NCI-H2171 (cell line): ENCODE data around the gene RIMS4.

ENCODE experiments used
- DNase-seq: peaks from one replicate; lab custom pipeline; 2025; lab: John Stamatoyannopoulos, UW

RIMS4 gene

GRCh38 chr20:44810391-44811149, at the start of gene RIMS4:
Gene RIMS4 (minus strand): TSS chr20:44810546. CDS start chr20:44810271, 275 bp downstream.
- DNase-seq, result peak; percentile 60

- DNase-seq, result no peak
These were observed 48.4 kb upstream of the RIMS4 start for GRCh38 chr20:44858606-44859360.

- no peak for DNase-seq
These were observed 46.6 kb upstream of the RIMS4 start for GRCh38 chr20:44856856-44857448.

- DNase-seq, result no peak
These were observed 46.1 kb upstream of the RIMS4 start for GRCh38 chr20:44856442-44856841.

GRCh38 chr20:44851545-44851944, 41.2 kb upstream of the RIMS4 start:
- no peak for DNase-seq

- DNase-seq, result no peak
These were observed 40.5 kb upstream of the RIMS4 start for GRCh38 chr20:44850837-44851236.

- no peak for DNase-seq
These were observed 39.9 kb upstream of the RIMS4 start for GRCh38 chr20:44850272-44850671.

GRCh38 chr20:44849703-44850102, 39.4 kb upstream of the RIMS4 start:
- no peak for DNase-seq

- DNase-seq, result no peak
These were observed 38.1 kb upstream of the RIMS4 start for GRCh38 chr20:44848254-44849015.

- no peak for DNase-seq
These were observed 33.5 kb upstream of the RIMS4 start for GRCh38 chr20:44843876-44844275.

GRCh38 chr20:44841955-44842354, 31.6 kb upstream of the RIMS4 start:
- DNase-seq, result no peak

- DNase-seq, result no peak
These were observed 30.5 kb upstream of the RIMS4 start for GRCh38 chr20:44840826-44841225.

- DNase-seq, result no peak
These were observed 29.1 kb upstream of the RIMS4 start for GRCh38 chr20:44839481-44839880.

- no peak for DNase-seq
These were observed 28.2 kb upstream of the RIMS4 start for GRCh38 chr20:44838521-44838920.

- no peak for DNase-seq
These were observed 27.6 kb upstream of the RIMS4 start for GRCh38 chr20:44837946-44838345.

GRCh38 chr20:44836601-44837120, 26.3 kb upstream of the RIMS4 start:
- DNase-seq, result no peak

GRCh38 chr20:44835661-44836221, 25.4 kb upstream of the RIMS4 start:
- no peak for DNase-seq

GRCh38 chr20:44835116-44835515, 24.8 kb upstream of the RIMS4 start:
- no peak for DNase-seq

GRCh38 chr20:44834693-44835092, 24.3 kb upstream of the RIMS4 start:
- no peak for DNase-seq

GRCh38 chr20:44833437-44833836, 23.1 kb upstream of the RIMS4 start:
- DNase-seq, result no peak

GRCh38 chr20:44832724-44833123, 22.4 kb upstream of the RIMS4 start:
- DNase-seq, result peak; percentile 67

- DNase-seq, result no peak
These were observed 20.6 kb upstream of the RIMS4 start for GRCh38 chr20:44830995-44831394.
